Naive B cell (primary cell): ENCODE results near the gene HAT1. TPM values are rescaled to one million over a fixed set of nuclear protein-coding genes. Genes with fewer than 3 reads are reported as not detected.
"Not testable (repeated sequence)": the region's sequence is repeated elsewhere in the genome, so short reads cannot be mapped to it uniquely, and the experiment has no call there.

Experiments used
- ATAC-seq, 2 donors: fragments of 150-1000 bp; cut with Tn5 transposase; 2 replicates each; pipeline ENCODE4 v1.10.0; 2021; ENCODE audit warnings: low read depth in 2 of 2, mild to moderate bottlenecking in 2 of 2, moderate library complexity in 2 of 2
- DNase-seq: peaks from one replicate; pipeline ENCODE4 v3.0.0; 2022
- H3K27ac Mint-ChIP-seq, 6 donors: one replicate each; pipeline ENCODE4 v1.8.0; 2020 to 2022; ENCODE audit warnings: mild to moderate bottlenecking in 6 of 6, mixed read lengths in 6 of 6, moderate library complexity in 5 of 6, inconsistent platforms in 2 of 6
- H3K27me3 Mint-ChIP-seq, 3 donors: one replicate each; pipeline ENCODE4 v1.8.0; 2021 to 2022; ENCODE audit warnings: mixed read lengths in 3 of 3, mild to moderate bottlenecking in 1 of 3
- H3K36me3 Mint-ChIP-seq, 2 donors: one replicate each; pipeline ENCODE4 v1.8.0; 2020 to 2022; ENCODE audit warnings: mixed read lengths in 2 of 2, inconsistent platforms in 1 of 2, mild to moderate bottlenecking in 1 of 2
- H3K4me1 Mint-ChIP-seq, 3 donors: one replicate each; pipeline ENCODE4 v1.8.0; 2020 to 2022; ENCODE audit warnings: mixed read lengths in 3 of 3, inconsistent platforms in 1 of 3, mild to moderate bottlenecking in 1 of 3, moderate library complexity in 1 of 3
- H3K4me3 Mint-ChIP-seq, 8 donors: one replicate each; pipeline ENCODE4 v1.8.0; 2020 to 2022; ENCODE audit warnings: mild to moderate bottlenecking in 8 of 8, mixed read lengths in 8 of 8, moderate library complexity in 8 of 8, inconsistent platforms in 2 of 8
- H3K9me3 Mint-ChIP-seq, 7 donors: one replicate each; pipeline ENCODE4 v1.8.0; 2020 to 2022; ENCODE audit warnings: mixed read lengths in 7 of 7, mild to moderate bottlenecking in 5 of 7, inconsistent platforms in 2 of 7, moderate library complexity in 1 of 7
- polyA plus RNA-seq, 6 donors: library from polyadenylated mRNA; unstranded; fragments of 300-500 nt; fragmentation: Illumina TruSeq; gene quantifications; one replicate each; pipeline ENCODE4 v1.2.3, GENCODE V29; 2021; ENCODE audit warnings: low read depth in 6 of 6

The HAT1 gene
- polyA plus RNA-seq, 6 donors from 2014 or later = 68.9 to 128 (median 75.4) TPM

GRCh38 chr2:171893824-171894611 is 28.2 kb upstream of the HAT1 start, which contains the start of gene SLC25A12:
SLC25A12 (minus strand) TSS chr2:171894244; CDS start chr2:171894214, 30 bp downstream.
- DNase-seq (peak; percentile 71), ATAC-seq (peak; percentile 95)
- Mint-ChIP-seq H3K4me3 (peak within 1 kb of the TSS; percentile 97 to 100 (median 98)), H3K9me3 (no peaks in the 10 kb centered on the region), H3K27ac (peak within 1 kb of the TSS; percentile 81 to 95 (median 92)), H3K36me3 (peaks cover 0 to 10% of the 10 kb centered on the region in 2 donors), H3K27me3 (no peaks in the 10 kb centered on the region), H3K4me1 (peaks cover 22 to 31% (median 28%) of the 10 kb centered on the region in 3 donors)

DNA sequence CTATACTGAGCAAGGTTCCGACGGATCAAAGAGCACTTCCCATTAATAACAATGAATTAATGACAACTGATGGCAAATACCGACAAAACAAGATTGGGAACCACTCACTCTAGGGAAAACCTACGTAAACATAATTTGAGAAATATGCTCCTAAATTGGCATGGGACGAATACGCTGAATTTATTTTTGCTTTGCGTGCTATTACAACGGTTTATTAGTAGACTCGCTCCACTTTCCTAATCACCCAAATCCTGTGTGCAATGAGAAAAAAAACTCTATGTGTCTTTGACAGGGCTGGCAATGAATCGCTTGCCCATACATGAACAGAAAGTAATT is 27.7 kb upstream of the HAT1 start:
- Mint-ChIP-seq H3K4me3 (peak overlapping the region; percentile 97 to 100 (median 98)), H3K27me3 (no peaks in the 10 kb centered on the region), H3K36me3 (peaks cover 0 to 10% of the 10 kb centered on the region in 2 donors), H3K27ac (peak overlapping the region; percentile 51 to 94 (median 89)), H3K9me3 (no peaks in the 10 kb centered on the region), H3K4me1 (peaks cover 22 to 25% (median 24%) of the 10 kb centered on the region in 3 donors)
- DNase-seq (no peak), ATAC-seq (no peak)

DNA sequence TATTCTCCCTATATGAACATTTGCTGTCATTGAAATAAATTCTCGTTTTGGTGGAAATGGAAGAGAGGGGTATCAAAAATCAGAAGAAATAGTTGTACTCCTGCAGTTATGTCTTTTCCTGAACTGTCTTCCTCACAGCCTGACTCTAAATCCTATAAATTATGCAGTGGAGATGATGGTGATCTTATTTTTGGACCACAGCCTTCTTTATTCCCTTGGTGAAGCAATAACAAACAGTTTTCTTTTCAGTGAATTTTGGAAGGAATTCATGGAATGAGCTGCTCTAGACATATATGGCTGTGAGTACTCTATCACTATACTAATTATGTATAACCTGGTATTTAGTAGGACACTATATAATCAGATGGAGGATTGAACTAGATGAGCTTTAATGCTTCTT is 26.5 kb upstream of the HAT1 start:
- no peaks in the 10 kb centered on the region for H3K9me3 Mint-ChIP-seq
- H3K36me3 Mint-ChIP-seq = peaks cover 0 to 10% of the 10 kb centered on the region in 2 donors
- ATAC-seq = no peak
- H3K4me1 Mint-ChIP-seq = peaks cover 19 to 22% (median 20%) of the 10 kb centered on the region in 3 donors
- peak overlapping the region in 4 of 8 donors; percentile 5 to 100 (median 41) for H3K4me3 Mint-ChIP-seq
- DNase-seq = no peak
- no peaks in the 10 kb centered on the region for H3K27me3 Mint-ChIP-seq
- no peak overlapping the region for H3K27ac Mint-ChIP-seq

GRCh38 chr2:171899623-171900282 is 22.5 kb upstream of the HAT1 start:
- not testable (repeated sequence) for H3K36me3 Mint-ChIP-seq, H3K27me3 Mint-ChIP-seq, H3K4me3 Mint-ChIP-seq, H3K27ac Mint-ChIP-seq, ATAC-seq, H3K9me3 Mint-ChIP-seq, DNase-seq
- H3K4me1 Mint-ChIP-seq = peaks cover 6 to 17% (median 17%) of the 10 kb centered on the region in 3 donors

DNA sequence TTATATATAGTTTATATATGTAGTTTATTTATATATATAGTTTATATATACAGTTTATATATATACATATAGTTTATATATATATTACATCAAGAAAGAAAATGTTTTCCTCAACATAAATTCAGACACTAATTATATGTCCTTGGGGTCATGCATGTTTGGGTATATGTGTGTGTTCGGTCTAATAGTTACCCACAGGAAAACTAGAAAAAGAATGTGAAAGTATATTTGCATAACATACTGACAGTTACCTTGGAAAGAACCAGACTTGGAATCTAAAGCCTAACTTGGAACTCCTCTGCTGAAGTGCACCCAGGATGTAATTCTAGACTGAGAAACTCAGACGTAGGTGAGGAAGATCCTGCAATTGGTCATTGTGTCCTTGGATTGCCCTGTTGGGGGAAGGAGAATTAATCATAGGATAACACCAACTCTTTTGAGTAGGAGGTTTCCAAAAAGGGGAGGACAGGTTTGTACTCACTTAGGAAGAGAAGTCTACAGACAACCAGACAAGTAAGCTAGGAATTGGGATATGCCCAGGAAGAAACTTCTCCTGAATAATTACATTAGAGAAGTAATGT is 19.3 kb upstream of the HAT1 start:
- Mint-ChIP-seq H3K4me1 (peaks cover 3 to 15% (median 11%) of the 10 kb centered on the region in 3 donors), H3K9me3 (no peaks in the 10 kb centered on the region)

GRCh38 chr2:171908235-171908634 is 14.0 kb upstream of the HAT1 start:
- ATAC-seq (no peak), DNase-seq (no peak)
- H3K9me3 Mint-ChIP-seq = no peaks in the 10 kb centered on the region
- H3K27me3 Mint-ChIP-seq = peaks cover 0 to 10% (median 0%) of the 10 kb centered on the region in 3 donors
- no peak overlapping the region for H3K27ac Mint-ChIP-seq
- H3K4me1 Mint-ChIP-seq = peaks cover 0 to 1% (median 0%) of the 10 kb centered on the region in 3 donors
- H3K4me3 Mint-ChIP-seq = no peak overlapping the region
- H3K36me3 Mint-ChIP-seq = no peaks in the 10 kb centered on the region

More for the DNA sequence above, 19.3 kb upstream of the HAT1 start:
- Mint-ChIP-seq H3K27ac (no peak overlapping the region), H3K36me3 (no peaks in the 10 kb centered on the region), H3K27me3 (peaks cover 0 to 5% (median 0%) of the 10 kb centered on the region in 3 donors), H3K4me3 (no peak overlapping the region)
- DNase-seq (no peak), ATAC-seq (peak in 1 of 2 donors; percentile 30)

- no peak for DNase-seq
- Mint-ChIP-seq H3K4me3 (peak overlapping the region in 2 of 8 donors; percentile 33 to 65), H3K36me3 (no peaks in the 10 kb centered on the region), H3K27ac (no peak overlapping the region), H3K27me3 (peaks cover 0 to 10% (median 0%) of the 10 kb centered on the region in 3 donors), H3K4me1 (no peaks in the 10 kb centered on the region), H3K9me3 (no peaks in the 10 kb centered on the region)
- ATAC-seq = no peak
Observed at GRCh38 chr2:171909266-171909665, 13.0 kb upstream of the HAT1 start.

DNA sequence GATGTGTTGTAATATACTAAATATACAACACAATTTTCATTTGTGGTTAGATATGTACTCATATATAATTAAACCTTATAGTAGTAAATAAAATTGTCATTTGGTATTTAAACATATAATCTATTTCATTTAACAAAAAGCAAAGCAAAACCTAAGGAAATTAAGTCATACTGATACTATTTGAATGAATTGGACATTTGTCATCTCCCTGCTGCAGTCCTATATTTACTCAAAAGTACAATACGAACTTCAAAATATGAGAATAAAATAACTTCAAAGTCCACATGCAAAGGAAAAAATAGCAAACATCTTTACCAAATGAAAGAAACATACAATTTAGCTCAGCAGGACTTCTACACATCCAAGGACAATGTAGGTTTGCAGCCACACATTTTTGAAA is 11.8 kb upstream of the HAT1 start:
- no peak overlapping the region for H3K4me3 Mint-ChIP-seq
- H3K36me3 Mint-ChIP-seq = no peaks in the 10 kb centered on the region
- ATAC-seq (no peak), DNase-seq (no peak)
- H3K9me3 Mint-ChIP-seq = no peaks in the 10 kb centered on the region
- no peaks in the 10 kb centered on the region for H3K4me1 Mint-ChIP-seq
- peaks cover 0 to 5% (median 0%) of the 10 kb centered on the region in 3 donors for H3K27me3 Mint-ChIP-seq
- H3K27ac Mint-ChIP-seq = peak overlapping the region in 1 of 6 donors; percentile 54

GRCh38 chr2:171913517-171913916 is 8.7 kb upstream of the HAT1 start:
- Mint-ChIP-seq H3K36me3 (no peaks in the 10 kb centered on the region), H3K4me3 (no peak overlapping the region), H3K27me3 (peaks cover 0 to 5% (median 0%) of the 10 kb centered on the region in 3 donors), H3K27ac (no peak overlapping the region), H3K4me1 (no peaks in the 10 kb centered on the region), H3K9me3 (no peaks in the 10 kb centered on the region)
- DNase-seq = no peak
- ATAC-seq = no peak

DNA sequence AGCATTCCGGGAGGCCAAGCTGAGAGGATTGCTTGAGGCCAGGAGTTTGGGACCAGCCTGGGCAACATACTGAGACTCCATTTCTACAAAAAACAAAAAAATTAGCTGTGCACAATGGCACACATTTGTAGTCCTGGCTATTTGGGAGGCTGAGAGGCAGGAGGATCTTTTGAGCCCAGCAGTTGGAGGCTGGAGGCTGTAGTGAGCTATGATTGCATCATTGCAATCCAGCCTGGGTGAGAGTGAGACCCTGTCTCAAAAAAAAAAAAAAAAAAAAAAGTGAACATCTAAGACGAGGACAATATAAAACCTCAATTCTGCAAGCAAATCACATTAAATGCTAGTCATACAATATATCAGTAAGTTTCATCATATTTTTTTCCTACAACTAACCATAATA is 2.8 kb upstream of the HAT1 start:
- Mint-ChIP-seq H3K27ac (peak overlapping the region in 1 of 6 donors; percentile 33), H3K4me3 (no peak overlapping the region), H3K9me3 (no peaks in the 10 kb centered on the region), H3K4me1 (peaks cover 12 to 29% (median 29%) of the 10 kb centered on the region in 3 donors), H3K36me3 (peaks cover 0 to 4% of the 10 kb centered on the region in 2 donors), H3K27me3 (no peaks in the 10 kb centered on the region)
- DNase-seq (no peak), ATAC-seq (no peak)

GRCh38 chr2:171921970-171922229 is 361 bp upstream of the HAT1 start:
- Mint-ChIP-seq H3K4me3 (peak overlapping the region; percentile 93 to 100 (median 96)), H3K36me3 (peaks cover 0 to 4% of the 10 kb centered on the region in 2 donors), H3K27me3 (no peaks in the 10 kb centered on the region), H3K4me1 (peaks cover 12 to 34% (median 33%) of the 10 kb centered on the region in 3 donors), H3K9me3 (no peaks in the 10 kb centered on the region), H3K27ac (peak overlapping the region; percentile 95 to 100 (median 99))
- ATAC-seq (peak; percentile 11 to 13), DNase-seq (no peak)

DNA sequence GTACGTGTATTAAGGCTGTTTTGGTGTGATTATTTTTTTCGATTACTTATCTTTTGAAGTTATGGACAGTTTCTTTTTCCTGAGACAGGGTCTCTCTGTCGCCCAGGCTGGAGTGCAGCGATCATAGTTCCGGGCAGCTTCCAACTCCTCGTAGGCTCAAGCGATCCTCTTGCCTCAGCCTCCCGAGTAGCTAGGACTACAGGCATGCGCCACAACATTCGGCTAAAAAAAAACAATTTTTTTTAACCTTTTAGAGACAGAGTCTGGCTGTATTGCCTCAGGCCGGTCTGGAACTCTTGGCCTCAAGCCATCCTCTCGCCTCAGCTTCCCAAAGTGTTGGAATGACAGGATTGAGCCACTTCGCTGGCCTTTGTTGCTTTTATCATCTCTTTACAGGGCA is 945 bp downstream of the HAT1 start:
- H3K27me3 Mint-ChIP-seq = no peaks in the 10 kb centered on the region
- no peak for DNase-seq
- ATAC-seq = no peak
- H3K27ac Mint-ChIP-seq = peak overlapping the region; percentile 95 to 100 (median 99)
- H3K4me1 Mint-ChIP-seq = peaks cover 12 to 40% (median 33%) of the 10 kb centered on the region in 3 donors
- H3K4me3 Mint-ChIP-seq = peak overlapping the region; percentile 93 to 100 (median 96)
- no peaks in the 10 kb centered on the region for H3K9me3 Mint-ChIP-seq
- H3K36me3 Mint-ChIP-seq = peaks cover 0 to 4% of the 10 kb centered on the region in 2 donors

- DNase-seq (no peak), ATAC-seq (no peak)
- H3K36me3 Mint-ChIP-seq = peaks cover 0 to 4% of the 10 kb centered on the region in 2 donors
- H3K4me3 Mint-ChIP-seq = peak overlapping the region in 7 of 8 donors; percentile 5 to 100 (median 94)
- peak overlapping the region in 3 of 6 donors; percentile 37 to 95 (median 69) for H3K27ac Mint-ChIP-seq
- no peaks in the 10 kb centered on the region for H3K9me3 Mint-ChIP-seq
- H3K27me3 Mint-ChIP-seq = no peaks in the 10 kb centered on the region
- H3K4me1 Mint-ChIP-seq = peaks cover 12 to 47% (median 40%) of the 10 kb centered on the region in 3 donors
Observed at GRCh38 chr2:171924170-171924942, 2.1 kb downstream of the HAT1 start.
